Stimulated activated CD4-positive, alpha-beta T cell treated with anti-CD3 and anti-CD28 coated beads, Interleukin-12 subunit alpha, Interleukin-12 subunit beta, amount 100 ng/mL, for 4 hours (primary cell): ENCODE results near the gene FSD1.
"Not testable (repeated sequence)": the region's sequence is repeated elsewhere in the genome, so short reads cannot be mapped to it uniquely, and the experiment has no call there.

ENCODE experiments used
- DNase-seq: peaks from one replicate; pipeline ENCODE4 v3.0.0-alpha.2; 2020

The FSD1 gene

GRCh38 chr19:4286141-4286540 is 18.3 kb upstream of the FSD1 start:
- not testable (repeated sequence) for DNase-seq

GRCh38 chr19:4288091-4288777 is 16.2 kb upstream of the FSD1 start:
- DNase-seq: no peak

- no peak for DNase-seq
These were observed 13.1 kb upstream of the FSD1 start for GRCh38 chr19:4291184-4291732.

- DNase-seq: no peak
These were observed 11.9 kb upstream of the FSD1 start for GRCh38 chr19:4292515-4292914.

GRCh38 chr19:4294389-4294788 is 10.0 kb upstream of the FSD1 start:
- DNase-seq: no peak

GRCh38 chr19:4295972-4296771 is 8.2 kb upstream of the FSD1 start:
- DNase-seq: no peak

- DNase-seq: no peak
These were observed 6.2 kb upstream of the FSD1 start for GRCh38 chr19:4297901-4298809.

- no peak for DNase-seq
These were observed 5.4 kb upstream of the FSD1 start for GRCh38 chr19:4298810-4299550.

GRCh38 chr19:4300589-4300988 is 3.8 kb upstream of the FSD1 start:
- no peak for DNase-seq

- DNase-seq: no peak
These were observed 2.7 kb upstream of the FSD1 start for GRCh38 chr19:4301590-4302242.

- no peak for DNase-seq
These were observed 2.2 kb upstream of the FSD1 start, which contains the start of gene TMIGD2 for GRCh38 chr19:4302243-4302640. TMIGD2 (minus strand) TSS chr19:4302389; CDS start chr19:4302385, 4 bp downstream.

GRCh38 chr19:4303819-4304537 is 420 bp upstream of the FSD1 start:
- DNase-seq: no peak

- no peak for DNase-seq
These were observed 837 bp downstream of the FSD1 start for GRCh38 chr19:4305257-4305612.

GRCh38 chr19:4305659-4306058 is 1.3 kb downstream of the FSD1 start:
- DNase-seq: no peak

- DNase-seq: no peak
These were observed 6.1 kb downstream of the FSD1 start for GRCh38 chr19:4310247-4311121.

GRCh38 chr19:4313847-4314490 is 9.6 kb downstream of the FSD1 start:
- DNase-seq: no peak

GRCh38 chr19:4316956-4317355 is 12.6 kb downstream of the FSD1 start:
- no peak for DNase-seq

GRCh38 chr19:4318460-4318859 is 14.1 kb downstream of the FSD1 start:
- no peak for DNase-seq

GRCh38 chr19:4319067-4319718 is 14.8 kb downstream of the FSD1 start:
- no peak for DNase-seq
